Measurements from ENCODE around the gene S100A8.

S100A8 gene

DNA sequence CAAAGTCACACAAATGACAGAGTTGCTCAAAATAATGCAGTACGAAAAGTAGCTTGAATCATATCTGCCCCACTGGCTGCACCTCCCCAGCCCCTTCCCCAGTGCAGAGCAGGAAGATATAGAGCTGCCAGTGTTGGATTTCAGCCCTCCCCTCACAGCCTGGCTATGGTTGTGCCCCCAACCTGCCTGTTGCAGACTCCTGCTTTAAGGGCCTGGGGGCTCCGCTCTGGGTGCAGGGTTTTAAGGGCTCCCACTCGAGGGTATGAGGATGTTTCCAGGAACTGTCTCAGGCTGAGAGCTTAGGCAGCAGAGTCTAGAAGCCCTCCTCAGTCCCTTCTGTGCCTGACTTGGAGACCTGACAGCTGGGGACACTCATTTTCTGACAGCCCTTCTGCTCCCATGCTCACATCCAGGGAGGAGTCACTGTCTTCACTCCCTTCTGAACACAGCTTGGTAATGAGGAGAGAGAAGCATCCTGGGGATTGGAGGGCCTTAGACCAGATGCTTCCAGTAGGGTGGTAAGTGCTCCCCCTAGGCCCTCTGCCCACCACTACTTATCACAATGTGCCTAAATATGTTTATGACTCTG, 28.6 kb downstream of the S100A8 start:
- DNase-seq: peak; percentile 20

DNA sequence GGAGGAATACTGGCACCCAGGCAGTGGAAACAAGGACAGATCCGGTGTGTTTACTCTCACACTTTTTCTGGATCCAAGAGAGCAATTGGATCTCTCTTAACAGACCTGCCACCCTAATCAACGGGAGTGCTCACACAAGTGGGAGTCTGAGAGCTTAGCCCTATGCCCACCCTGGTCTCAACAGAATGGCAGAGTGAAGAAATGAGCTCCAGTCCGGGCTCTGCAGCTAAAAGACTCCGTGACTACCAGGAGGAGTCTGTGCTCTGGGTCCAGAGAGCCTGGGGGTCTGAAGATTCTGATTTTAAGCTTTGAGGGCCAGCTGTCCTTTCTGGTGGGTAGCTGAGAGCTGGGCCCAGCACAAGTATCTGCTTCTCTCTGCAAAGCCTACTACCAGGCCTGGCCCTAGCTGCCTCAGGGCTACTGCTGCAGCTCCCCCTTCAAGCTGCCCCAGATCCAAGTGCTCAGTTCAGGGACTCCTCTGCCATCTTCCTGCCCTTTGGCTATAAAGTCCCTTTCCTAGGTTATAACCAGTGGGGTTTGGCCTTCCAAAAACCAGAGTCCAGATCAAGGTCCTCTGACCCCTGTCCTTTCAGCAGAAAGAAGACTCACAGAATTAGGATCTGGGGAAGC, 29.3 kb downstream of the S100A8 start:
- DNase-seq: no peak

DNA sequence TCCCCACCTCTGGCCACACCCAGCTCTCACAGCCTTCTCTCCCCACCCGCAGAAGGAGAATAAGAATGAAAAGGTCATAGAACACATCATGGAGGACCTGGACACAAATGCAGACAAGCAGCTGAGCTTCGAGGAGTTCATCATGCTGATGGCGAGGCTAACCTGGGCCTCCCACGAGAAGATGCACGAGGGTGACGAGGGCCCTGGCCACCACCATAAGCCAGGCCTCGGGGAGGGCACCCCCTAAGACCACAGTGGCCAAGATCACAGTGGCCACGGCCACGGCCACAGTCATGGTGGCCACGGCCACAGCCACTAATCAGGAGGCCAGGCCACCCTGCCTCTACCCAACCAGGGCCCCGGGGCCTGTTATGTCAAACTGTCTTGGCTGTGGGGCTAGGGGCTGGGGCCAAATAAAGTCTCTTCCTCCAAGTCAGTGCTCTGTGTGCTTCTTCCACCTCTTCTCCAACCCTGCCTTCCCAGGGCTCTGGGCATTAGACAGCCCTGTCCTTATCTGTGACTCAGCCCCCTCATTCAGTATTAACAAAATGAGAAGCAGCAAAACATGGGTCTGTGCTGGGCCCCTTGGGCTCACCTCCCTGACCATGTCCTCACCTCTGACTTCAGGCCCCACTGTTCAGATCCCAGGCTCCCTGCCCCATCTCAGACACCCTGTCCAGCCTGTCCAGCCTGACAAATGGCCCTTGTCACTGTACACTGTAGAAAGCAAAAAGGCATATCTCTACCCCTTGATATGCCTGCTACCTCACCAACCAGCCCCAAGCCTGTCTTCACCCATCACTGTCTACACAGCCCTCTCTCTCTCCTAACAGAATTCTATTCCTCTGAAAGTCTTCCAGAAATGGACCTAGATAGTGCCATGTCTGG, 30.0 kb downstream of the S100A8 start:
- DNase-seq: no peak

GRCh38 chr1:153360190-153360589, 30.7 kb downstream of the S100A8 start:
- DNase-seq: no peak

DNA sequence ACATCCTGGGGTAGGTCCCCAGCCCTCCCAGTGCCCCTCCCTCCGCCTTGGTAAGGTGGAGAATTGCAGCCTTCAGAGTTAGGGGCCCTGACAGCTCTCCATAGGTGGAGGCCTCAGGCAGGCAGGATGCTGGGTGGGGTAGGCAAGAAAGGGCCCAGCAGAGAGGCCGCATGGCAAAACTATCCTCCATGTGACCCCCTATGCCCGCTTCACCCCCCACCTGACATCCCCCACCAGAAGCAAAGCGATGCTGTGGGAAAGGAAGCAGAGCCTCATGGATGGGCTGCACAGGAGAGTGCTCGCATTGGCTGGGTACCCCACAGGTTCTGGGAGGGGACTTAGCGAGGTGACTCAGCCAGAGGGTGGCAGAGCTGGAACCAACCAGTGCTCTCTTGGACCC, 31.6 kb downstream of the S100A8 start:
- DNase-seq: no peak

GRCh38 chr1:153358691-153358975, 32.2 kb downstream of the S100A8 start:
- DNase-seq: no peak

DNA sequence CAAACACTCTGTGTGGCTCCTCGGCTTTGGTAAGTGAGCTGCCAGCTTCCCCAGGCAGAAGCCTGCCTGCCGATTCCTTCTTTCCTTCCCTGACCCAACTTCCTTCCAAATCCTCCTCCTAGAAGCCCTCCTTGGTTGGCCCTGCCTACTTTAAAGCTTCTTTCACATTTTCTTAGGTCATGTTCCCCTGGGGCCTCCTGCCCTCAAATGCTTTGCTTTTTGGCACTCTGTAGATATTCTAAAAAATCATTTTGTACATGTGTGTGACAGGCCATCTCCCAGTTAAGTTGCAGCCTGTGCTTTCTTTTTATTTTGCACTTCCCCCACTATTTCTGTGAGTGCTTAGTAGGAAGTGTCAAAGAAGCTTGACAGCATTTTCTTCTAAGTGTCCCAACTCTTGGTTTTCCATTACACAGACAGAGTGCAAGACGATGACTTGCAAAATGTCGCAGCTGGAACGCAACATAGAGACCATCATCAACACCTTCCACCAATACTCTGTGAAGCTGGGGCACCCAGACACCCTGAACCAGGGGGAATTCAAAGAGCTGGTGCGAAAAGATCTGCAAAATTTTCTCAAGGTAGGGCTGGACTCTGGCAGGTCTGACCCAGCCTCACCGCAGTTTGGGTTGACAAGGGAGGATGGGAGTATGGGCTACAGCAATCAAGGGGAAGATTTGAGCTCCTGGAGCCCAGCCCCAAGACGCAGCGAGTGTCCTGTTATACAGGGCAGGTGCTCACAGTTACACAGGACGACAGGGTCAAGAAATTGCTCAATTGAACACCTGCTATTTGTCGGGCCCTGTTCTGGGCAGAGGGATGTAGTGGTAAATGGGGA, 32.8 kb downstream of the S100A8 start, which contains the start of gene S100A9:
Gene S100A9 (plus strand): TSS at position 2 of the 838 bp plus-strand sequence. CDS start 430 bp downstream, at position 432.
- DNase-seq: no peak

DNA sequence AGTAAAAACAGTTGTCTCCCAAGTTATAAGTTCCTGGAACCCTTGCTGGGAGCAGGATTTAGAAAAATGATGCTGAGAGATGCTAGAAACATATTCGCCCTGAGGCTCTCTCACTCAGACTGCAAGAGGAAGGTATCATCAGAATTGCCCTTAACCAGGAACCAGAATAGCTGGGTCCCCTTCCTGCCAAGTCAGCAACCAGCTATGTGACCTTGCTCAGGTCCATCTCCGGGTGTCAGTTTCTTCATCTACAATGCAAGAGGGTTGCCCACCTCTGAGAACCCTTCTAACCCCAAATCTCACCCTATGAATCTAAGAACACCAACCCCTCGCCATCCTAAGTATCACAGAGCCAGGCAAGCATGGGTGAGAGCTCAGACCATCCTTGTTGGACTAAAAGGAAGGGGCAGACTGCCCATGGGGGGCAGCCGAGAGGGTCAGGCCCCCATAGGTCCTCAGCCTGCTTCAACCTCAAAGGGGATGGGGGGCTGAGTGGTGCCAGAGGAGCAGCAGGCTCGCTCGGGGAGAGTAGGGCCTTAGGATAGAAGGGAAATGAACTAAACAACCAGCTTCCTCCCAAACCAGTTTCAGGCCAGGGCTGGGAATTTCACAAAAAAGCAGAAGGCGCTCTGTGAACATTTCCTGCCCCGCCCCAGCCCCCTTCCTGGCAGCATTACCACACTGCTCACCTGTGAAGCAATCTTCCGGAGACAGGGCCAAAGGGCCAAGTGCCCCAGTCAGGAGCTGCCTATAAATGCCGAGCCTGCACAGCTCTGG, 33.6 kb downstream of the S100A8 start:
- no peak for DNase-seq

DNA sequence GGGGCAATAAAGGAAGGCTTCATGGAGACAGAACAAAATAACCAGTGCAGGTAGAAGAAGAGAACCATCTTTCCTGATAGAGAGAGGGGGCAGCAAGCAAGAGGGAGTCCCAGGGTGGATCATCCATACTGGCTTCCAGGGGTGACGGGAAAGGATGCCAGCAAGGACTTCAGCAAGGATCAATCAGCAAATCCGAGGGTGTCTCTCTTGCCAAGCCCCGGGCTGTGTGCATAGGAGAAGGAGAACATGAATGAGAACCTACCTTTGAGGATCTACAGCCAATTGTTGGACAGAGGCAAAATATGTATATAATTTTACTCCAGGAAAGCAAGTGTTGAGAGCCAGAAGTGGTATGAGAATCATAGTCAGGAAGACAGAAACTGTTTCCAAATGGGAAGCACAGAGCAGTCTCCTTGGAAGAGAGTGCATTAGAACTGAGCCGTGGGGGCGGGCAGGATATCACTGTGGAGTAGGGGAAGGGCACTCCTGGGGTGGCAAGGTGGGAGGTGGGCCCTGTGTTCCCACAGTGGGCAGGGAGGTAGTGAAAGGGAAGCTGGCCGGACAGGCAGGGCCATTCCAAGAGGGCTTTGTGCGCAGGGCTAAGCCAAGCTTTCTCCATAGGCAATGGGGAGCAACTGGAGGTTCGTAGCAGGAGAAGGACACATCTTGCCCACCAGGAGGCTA, 34.3 kb downstream of the S100A8 start:
- DNase-seq: no peak

DNA sequence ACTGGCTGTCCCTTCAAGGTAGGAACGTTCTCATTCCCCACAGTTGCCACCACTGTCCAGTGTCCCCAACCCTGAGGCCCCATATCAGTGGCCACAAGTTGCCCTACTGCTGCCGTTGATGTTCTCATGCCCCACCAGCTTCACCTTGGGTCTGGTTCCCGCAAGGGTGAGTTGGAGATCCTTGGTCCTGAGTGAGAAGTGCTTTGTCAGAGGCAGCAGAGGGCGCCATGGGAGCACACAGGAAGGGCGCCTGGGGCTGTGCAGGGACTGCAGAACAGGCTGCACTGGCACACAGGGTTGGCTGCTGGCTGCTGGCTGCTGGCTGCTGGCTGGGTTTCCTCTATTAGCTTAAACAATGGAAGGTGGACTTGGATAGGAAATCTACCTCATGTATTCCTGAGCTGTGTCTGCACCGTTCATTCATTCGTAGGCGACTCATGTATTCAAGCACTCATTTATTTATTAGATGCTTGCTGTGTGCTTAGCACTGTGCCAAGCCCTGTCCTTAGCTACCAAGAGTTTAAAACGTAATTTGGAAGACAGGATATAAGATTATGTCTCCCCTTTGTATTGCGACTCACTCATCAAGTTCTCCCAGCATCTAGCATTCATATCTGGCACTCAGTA, 35.3 kb downstream of the S100A8 start:
- DNase-seq: no peak

- no peak for DNase-seq
Observed at GRCh38 chr1:153354515-153355193, 36.2 kb downstream of the S100A8 start.

- no peak for DNase-seq
Observed at GRCh38 chr1:153353226-153353947, 37.5 kb downstream of the S100A8 start.

GRCh38 chr1:153352523-153352922, 38.4 kb downstream of the S100A8 start:
- DNase-seq: peak; percentile 29

- no peak for DNase-seq
Observed at GRCh38 chr1:153350321-153350957, 40.4 kb downstream of the S100A8 start.

DNA sequence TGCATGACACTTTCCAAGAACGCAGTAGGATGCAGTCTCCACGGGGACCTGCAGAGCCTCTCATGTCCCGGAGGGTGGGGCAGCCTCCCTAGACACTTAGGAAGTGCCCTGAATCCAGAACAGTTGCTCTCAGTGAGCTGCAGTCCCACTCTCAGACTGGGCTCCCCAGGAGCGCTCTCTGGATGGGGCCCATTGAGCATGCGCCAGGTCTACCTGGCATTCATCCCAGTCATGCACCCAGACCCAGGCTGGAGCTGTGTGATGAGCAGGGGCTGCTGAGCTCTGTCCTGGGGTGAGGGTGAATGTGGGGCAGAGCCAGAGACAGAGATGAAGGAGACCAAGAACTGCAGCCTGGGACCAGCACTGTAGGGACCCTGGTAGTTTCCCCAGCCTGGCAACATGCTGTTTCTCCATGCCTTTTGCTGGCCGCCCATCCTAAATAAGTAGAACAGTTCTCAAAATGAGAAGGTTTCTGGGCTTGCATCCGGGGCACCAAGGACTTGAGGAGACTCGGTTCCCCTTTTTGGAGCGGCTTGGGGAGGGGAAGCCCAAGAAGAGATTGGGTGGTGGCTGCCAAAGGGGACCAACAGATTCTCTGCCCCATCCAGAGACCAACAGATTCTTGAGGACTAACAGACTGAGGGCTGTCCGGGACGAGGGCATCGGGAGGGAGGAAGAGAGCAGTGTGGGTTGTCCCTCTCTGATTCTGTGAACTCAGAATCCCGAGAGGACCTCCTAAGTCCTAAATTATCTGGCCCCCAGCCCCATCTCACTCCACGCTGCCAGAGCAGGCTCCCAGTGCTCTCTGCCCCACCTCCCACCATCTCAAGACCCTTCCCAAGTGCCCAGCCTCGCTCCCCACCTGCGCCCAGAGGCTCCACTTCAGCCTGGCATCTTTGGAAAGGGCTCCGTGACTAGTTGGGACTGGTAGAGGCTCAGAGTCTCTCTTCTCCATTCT, 41.2 kb downstream of the S100A8 start:
- no peak for DNase-seq

GRCh38 chr1:153348511-153349362, 42.1 kb downstream of the S100A8 start, which contains the start of gene PGLYRP4:
Gene PGLYRP4, minus strand, starts transcription at chr1:153348841. Its CDS starts 909 bp downstream, at chr1:153347932.
- no peak for DNase-seq

DNA sequence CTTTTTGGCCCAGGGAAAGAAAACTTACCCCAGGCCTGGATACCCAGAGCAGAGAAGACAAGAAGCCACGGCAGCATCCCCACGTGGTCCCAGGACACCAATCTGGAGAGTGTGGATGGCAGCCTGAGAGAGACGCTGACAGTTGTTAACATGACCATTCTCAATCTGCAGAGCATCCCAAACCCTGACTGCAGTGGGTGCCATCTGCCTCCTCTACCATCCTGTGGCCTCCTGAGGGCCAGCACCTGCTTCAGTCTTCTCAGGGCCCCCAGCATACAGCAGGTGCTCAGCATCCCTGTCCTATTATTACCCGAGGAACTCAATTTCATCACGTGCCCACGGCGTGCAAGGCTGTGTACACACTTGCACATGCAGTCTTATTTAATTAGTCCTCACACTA, 43.0 kb downstream of the S100A8 start:
- DNase-seq: no peak

Data from right kidney (tissue), 1 donor.